HepG2 (cell line): ENCODE measurements around the gene PRDX5. TPM values are rescaled to one million over a fixed set of nuclear protein-coding genes. Genes with fewer than 3 reads are reported as not detected.
A peak's percentile ranks its signal among the peaks of the same experiment; 100 is the strongest.

Source experiments
- CENPT ChIP-seq: sonication (generic); formaldehyde crosslinking; IDR thresholded peaks from 2 replicates; pipeline ENCODE4 v1.8.0; 2022; ENCODE audit warnings: low read depth, mild to moderate bottlenecking, moderate library complexity, missing genetic modification reagents
- GTF3A ChIP-seq: sonication (generic); formaldehyde crosslinking; conservative IDR thresholded peaks from 2 replicates; pipeline ENCODE4 v1.4.0; 2020; ENCODE audit warnings: mild to moderate bottlenecking, missing genetic modification reagents
- HDAC2 ChIP-seq: sonication (generic); formaldehyde crosslinking; IDR thresholded peaks from 2 replicates; pipeline ENCODE4 v1.4.0; 2020; ENCODE audit warnings: missing genetic modification reagents
- HNF4G ChIP-seq, 2 experiments: sonication (generic) in 1 of 2; formaldehyde crosslinking in 1 of 2; IDR thresholded peaks; 2 replicates each; pipeline versions ENCODE4 v1.4.0 to v1.6.1; 2011 to 2020; ENCODE audit warnings: borderline replicate concordance in 2 of 2, low read depth in 2 of 2, mild to moderate bottlenecking in 2 of 2, low read length in 1 of 2, missing genetic modification reagents in 1 of 2, moderate library complexity in 1 of 2
- IRX3 ChIP-seq: sonication (generic); formaldehyde crosslinking; IDR thresholded peaks from 2 replicates; pipeline ENCODE4 v1.8.1; 2023; ENCODE audit warnings: mild to moderate bottlenecking, low read depth, missing genetic modification reagents, borderline replicate concordance
- KLF13 ChIP-seq: sonication (generic); formaldehyde crosslinking; IDR thresholded peaks from 2 replicates; pipeline ENCODE4 v1.4.0; 2020; ENCODE audit warnings: mild to moderate bottlenecking, missing genetic modification reagents
- MEIS2 ChIP-seq: sonication (generic); formaldehyde crosslinking; IDR thresholded peaks from 2 replicates; pipeline ENCODE4 v1.9.0; 2021; ENCODE audit warnings: mild to moderate bottlenecking, missing genetic modification reagents
- RARA ChIP-seq: IDR thresholded peaks from 2 replicates; pipeline ENCODE4 v1.6.1; 2016; ENCODE audit warnings: missing genetic modification reagents, missing compliant biosample characterization
- ZC3H13 ChIP-seq: sonication (generic); formaldehyde crosslinking; IDR thresholded peaks from 2 replicates; pipeline ENCODE4 v1.8.1; 2023; ENCODE audit warnings: mild to moderate bottlenecking, missing genetic modification reagents, moderate library complexity
- ZKSCAN5 ChIP-seq: sonication (generic); formaldehyde crosslinking; IDR thresholded peaks from 2 replicates; pipeline ENCODE4 v1.5.1; 2020; ENCODE audit warnings: mild to moderate bottlenecking, missing genetic modification reagents
- ZNF256 ChIP-seq: sonication (generic); formaldehyde crosslinking; conservative IDR thresholded peaks from 2 replicates; pipeline ENCODE4 v1.4.0; 2020; ENCODE audit warnings: missing genetic modification reagents
- ZNF282 ChIP-seq: fragments of 450-650 bp; IDR thresholded peaks from 2 replicates; pipeline ENCODE4 v1.6.1; 2018; ENCODE audit not compliant: partially characterized antibody
- ZNF382 ChIP-seq: sonication (generic); formaldehyde crosslinking; IDR thresholded peaks from 2 replicates; pipeline ENCODE4 v1.5.0; 2020; ENCODE audit warnings: missing genetic modification reagents, mild to moderate bottlenecking, borderline replicate concordance
- ZNF432 ChIP-seq: sonication (generic); formaldehyde crosslinking; IDR thresholded peaks from 2 replicates; pipeline ENCODE4 v1.5.0; 2020; ENCODE audit warnings: missing genetic modification reagents, mild to moderate bottlenecking, borderline replicate concordance
- ZNF446 ChIP-seq: sonication (generic); formaldehyde crosslinking; IDR thresholded peaks from 2 replicates; pipeline ENCODE4 v1.5.0; 2020; ENCODE audit warnings: mild to moderate bottlenecking, missing genetic modification reagents
- ZNF468 ChIP-seq: sonication (generic); formaldehyde crosslinking; IDR thresholded peaks from 2 replicates; pipeline ENCODE4 v1.8.0; 2022; ENCODE audit warnings: mild to moderate bottlenecking, moderate library complexity, missing genetic modification reagents
- ZNF563 ChIP-seq: sonication (generic); formaldehyde crosslinking; IDR thresholded peaks from 2 replicates; pipeline ENCODE4 v1.8.0; 2022; ENCODE audit warnings: mild to moderate bottlenecking, moderate library complexity, missing genetic modification reagents
- ZNF598 ChIP-seq: sonication (generic); formaldehyde crosslinking; IDR thresholded peaks from 2 replicates; pipeline ENCODE4 v1.5.1; 2020; ENCODE audit warnings: mild to moderate bottlenecking, missing genetic modification reagents, borderline replicate concordance
- polyA plus RNA-seq, 8 experiments: library from polyadenylated mRNA; depleted of rRNA in 3 of 8; stranded (reverse) in 7 of 8; unstranded in 1 of 8; fragments of >200 nt; fragmentation: Illumina TruSeq in 4 of 8; extraction: Trizol in 4 of 8; gene quantifications; 2 replicates each; pipeline versions ENCODE4 v1.2.1 to v1.2.3, GENCODE V29; 2011 to 2016; ENCODE audit warnings: low read depth in 4 of 8, missing spikeins in 1 of 8, mixed read lengths in 1 of 8; ENCODE audit not compliant: insufficient read depth in 1 of 8
- total RNA-seq, 5 experiments: library from RNA; depleted of rRNA; stranded (reverse); fragments of >200 nt; fragmentation: Illumina TruSeq; extraction: Trizol; gene quantifications; 2 replicates each; pipeline ENCODE4 v1.2.3, GENCODE V29; 2016; ENCODE audit warnings: low read depth in 1 of 5
- TF ChIP-seq, protein P1 (sequence below): IDR thresholded peaks from 2 replicates; pipeline ENCODE4 v1.6.1; 2016; ENCODE audit warnings: missing compliant biosample characterization, missing genetic modification reagents, borderline replicate concordance
- TF ChIP-seq, protein P2 (sequence below): sonication (generic); formaldehyde crosslinking; conservative IDR thresholded peaks from 2 replicates; pipeline ENCODE4 v1.8.0; 2022; ENCODE audit warnings: mild to moderate bottlenecking, moderate library complexity, missing genetic modification reagents
- TF ChIP-seq, protein P3 (sequence below): sonication (generic); formaldehyde crosslinking; IDR thresholded peaks from 2 replicates; pipeline ENCODE4 v1.8.0; 2022; ENCODE audit warnings: missing genetic modification reagents, mild to moderate bottlenecking, borderline replicate concordance
- TF ChIP-seq, protein P4 (sequence below): sonication (generic); formaldehyde crosslinking; IDR thresholded peaks from 2 replicates; pipeline ENCODE4 v1.4.0; 2020; ENCODE audit warnings: mild to moderate bottlenecking, missing genetic modification reagents

Gene PRDX5
- total and polyA plus RNA-seq, 2 of the 13 experiments (the other 11 are each of a cell fraction or from before 2014, with no cell fraction given), result 215 to 311 TPM

DNA sequence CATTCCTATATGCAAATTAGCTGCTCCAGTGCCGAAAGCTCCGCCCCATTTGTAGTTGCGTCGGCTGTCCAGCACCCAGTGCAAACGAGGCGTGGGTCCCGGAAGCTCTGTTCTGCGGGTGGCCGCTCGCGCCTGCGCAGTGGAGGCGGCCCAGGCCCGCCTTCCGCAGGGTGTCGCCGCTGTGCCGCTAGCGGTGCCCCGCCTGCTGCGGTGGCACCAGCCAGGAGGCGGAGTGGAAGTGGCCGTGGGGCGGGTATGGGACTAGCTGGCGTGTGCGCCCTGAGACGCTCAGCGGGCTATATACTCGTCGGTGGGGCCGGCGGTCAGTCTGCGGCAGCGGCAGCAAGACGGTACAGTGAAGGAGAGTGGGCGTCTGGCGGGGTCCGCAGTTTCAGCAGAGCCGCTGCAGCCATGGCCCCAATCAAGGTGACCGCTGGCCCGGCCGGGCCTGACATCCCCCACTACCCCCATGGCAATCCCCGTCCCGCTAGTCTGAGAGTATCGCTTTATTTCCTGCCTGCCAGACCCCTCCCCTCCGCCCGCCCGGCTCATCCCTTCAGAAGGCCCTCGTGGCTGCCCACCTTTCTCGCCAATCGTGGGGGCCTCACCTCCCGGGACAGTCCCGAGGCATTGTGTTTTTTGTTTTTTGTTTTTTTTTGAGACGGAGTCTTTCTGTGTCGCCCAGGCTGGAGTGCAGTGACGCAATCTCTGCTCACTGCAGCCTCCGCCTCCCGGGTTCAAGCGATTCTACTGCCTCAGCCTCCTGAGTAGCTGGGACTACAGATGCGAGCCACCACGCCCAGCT is at the start of gene PRDX5 (continued):
- TF ChIP-seq ZNF446 (CRISPR knock-in tag), result no peak
- TF ChIP-seq, protein P1, sequence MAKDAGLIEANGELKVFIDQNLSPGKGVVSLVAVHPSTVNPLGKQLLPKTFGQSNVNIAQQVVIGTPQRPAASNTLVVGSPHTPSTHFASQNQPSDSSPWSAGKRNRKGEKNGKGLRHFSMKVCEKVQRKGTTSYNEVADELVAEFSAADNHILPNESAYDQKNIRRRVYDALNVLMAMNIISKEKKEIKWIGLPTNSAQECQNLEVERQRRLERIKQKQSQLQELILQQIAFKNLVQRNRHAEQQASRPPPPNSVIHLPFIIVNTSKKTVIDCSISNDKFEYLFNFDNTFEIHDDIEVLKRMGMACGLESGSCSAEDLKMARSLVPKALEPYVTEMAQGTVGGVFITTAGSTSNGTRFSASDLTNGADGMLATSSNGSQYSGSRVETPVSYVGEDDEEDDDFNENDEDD (CRISPR knock-in tag), result peak; percentile 82; the same call in 1 of the 2 replicates
- TF ChIP-seq GTF3A (CRISPR knock-in tag), result peak; percentile 71; the same call in 1 of the 2 replicates
- TF ChIP-seq ZC3H13, result no peak
- TF ChIP-seq, protein P2, sequence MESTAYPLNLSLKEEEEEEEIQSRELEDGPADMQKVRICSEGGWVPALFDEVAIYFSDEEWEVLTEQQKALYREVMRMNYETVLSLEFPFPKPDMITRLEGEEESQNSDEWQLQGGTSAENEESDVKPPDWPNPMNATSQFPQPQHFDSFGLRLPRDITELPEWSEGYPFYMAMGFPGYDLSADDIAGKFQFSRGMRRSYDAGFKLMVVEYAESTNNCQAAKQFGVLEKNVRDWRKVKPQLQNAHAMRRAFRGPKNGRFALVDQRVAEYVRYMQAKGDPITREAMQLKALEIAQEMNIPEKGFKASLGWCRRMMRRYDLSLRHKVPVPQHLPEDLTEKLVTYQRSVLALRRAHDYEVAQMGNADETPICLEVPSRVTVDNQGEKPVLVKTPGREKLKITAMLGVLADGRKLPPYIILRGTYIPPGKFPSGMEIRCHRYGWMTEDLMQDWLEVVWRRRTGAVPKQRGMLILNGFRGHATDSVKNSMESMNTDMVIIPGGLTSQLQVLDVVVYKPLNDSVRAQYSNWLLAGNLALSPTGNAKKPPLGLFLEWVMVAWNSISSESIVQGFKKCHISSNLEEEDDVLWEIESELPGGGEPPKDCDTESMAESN (CRISPR knock-in tag), result peak; percentile 82
- TF ChIP-seq IRX3 (CRISPR knock-in tag), result no peak
- no peak for TF ChIP-seq ZNF282
- TF ChIP-seq, protein P3, sequence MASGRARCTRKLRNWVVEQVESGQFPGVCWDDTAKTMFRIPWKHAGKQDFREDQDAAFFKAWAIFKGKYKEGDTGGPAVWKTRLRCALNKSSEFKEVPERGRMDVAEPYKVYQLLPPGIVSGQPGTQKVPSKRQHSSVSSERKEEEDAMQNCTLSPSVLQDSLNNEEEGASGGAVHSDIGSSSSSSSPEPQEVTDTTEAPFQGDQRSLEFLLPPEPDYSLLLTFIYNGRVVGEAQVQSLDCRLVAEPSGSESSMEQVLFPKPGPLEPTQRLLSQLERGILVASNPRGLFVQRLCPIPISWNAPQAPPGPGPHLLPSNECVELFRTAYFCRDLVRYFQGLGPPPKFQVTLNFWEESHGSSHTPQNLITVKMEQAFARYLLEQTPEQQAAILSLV, result no peak
- TF ChIP-seq HDAC2 (CRISPR knock-in tag), result no peak
- no peak for TF ChIP-seq ZNF468
- TF ChIP-seq ZKSCAN5, result no peak
- TF ChIP-seq, protein P4, sequence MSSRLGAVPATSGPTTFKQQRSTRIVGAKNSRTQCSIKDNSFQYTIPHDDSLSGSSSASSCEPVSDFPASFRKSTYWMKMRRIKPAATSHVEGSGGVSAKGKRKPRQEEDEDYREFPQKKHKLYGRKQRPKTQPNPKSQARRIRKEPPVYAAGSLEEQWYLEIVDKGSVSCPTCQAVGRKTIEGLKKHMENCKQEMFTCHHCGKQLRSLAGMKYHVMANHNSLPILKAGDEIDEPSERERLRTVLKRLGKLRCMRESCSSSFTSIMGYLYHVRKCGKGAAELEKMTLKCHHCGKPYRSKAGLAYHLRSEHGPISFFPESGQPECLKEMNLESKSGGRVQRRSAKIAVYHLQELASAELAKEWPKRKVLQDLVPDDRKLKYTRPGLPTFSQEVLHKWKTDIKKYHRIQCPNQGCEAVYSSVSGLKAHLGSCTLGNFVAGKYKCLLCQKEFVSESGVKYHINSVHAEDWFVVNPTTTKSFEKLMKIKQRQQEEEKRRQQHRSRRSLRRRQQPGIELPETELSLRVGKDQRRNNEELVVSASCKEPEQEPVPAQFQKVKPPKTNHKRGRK (CRISPR knock-in tag), result no peak
- no peak for TF ChIP-seq HNF4G (IDR thresholded peaks at IDR 0.05; ENCODE audit: borderline replicate concordance, low read depth, low read length)
- TF ChIP-seq HNF4G (CRISPR knock-in tag; IDR thresholded peaks at IDR 0.05; ENCODE audit: borderline replicate concordance, low read depth), result no peak
- no peak for TF ChIP-seq KLF13 (CRISPR knock-in tag)
- peak; percentile 65; the same call in 1 of the 2 replicates for TF ChIP-seq ZNF598 (CRISPR knock-in tag)
- TF ChIP-seq CENPT (CRISPR knock-in tag), result 0 out of 2 replicates have a peak, but pooled peaks have one; percentile 32
- no peak for TF ChIP-seq ZNF382 (CRISPR knock-in tag)
- peak; percentile 39; the same call in 1 of the 2 replicates for TF ChIP-seq ZNF563 (CRISPR knock-in tag)
- TF ChIP-seq MEIS2, result peak; percentile 72; the same call in 1 of the 2 replicates
- TF ChIP-seq RARA, result no peak; the same call in 1 of the 2 replicates
- no peak for TF ChIP-seq ZNF432
- TF ChIP-seq ZNF256, result no peak
